Cardiac fibroblast (primary cell): ENCODE measurements around the gene AGTRAP.

ENCODE experiments used
- DNase-seq, 2 donors: peaks; one replicate each; pipeline versions ENCODE4 v3.0.0 to v3.0.0-alpha.2; 2010; ENCODE audit warnings: low read depth in 2 of 2
- H3K4me3 ChIP-seq, 2 donors: replicated peaks in 1 of 2; 1 replicate in 1 of 2; 2 replicates in 1 of 2; pipeline ENCODE4 v1.5.1; 2011; ENCODE audit warnings: low read depth in 2 of 2, low read length in 2 of 2, mild to moderate bottlenecking in 2 of 2, moderate library complexity in 1 of 2
- TF ChIP-seq, protein P1 (sequence below): IDR thresholded peaks from one replicate; pipeline ENCODE4 v1.5.1; 2011; ENCODE audit warnings: low read depth, mild to moderate bottlenecking, low read length, inconsistent platforms

Gene AGTRAP

GRCh38 chr1:11706292-11706691, 29.6 kb upstream of the AGTRAP start:
- DNase-seq: no peak
- TF ChIP-seq, protein P1, sequence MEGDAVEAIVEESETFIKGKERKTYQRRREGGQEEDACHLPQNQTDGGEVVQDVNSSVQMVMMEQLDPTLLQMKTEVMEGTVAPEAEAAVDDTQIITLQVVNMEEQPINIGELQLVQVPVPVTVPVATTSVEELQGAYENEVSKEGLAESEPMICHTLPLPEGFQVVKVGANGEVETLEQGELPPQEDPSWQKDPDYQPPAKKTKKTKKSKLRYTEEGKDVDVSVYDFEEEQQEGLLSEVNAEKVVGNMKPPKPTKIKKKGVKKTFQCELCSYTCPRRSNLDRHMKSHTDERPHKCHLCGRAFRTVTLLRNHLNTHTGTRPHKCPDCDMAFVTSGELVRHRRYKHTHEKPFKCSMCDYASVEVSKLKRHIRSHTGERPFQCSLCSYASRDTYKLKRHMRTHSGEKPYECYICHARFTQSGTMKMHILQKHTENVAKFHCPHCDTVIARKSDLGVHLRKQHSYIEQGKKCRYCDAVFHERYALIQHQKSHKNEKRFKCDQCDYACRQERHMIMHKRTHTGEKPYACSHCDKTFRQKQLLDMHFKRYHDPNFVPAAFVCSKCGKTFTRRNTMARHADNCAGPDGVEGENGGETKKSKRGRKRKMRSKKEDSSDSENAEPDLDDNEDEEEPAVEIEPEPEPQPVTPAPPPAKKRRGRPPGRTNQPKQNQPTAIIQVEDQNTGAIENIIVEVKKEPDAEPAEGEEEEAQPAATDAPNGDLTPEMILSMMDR: no peak
- no peak overlapping the region for H3K4me3 ChIP-seq

DNA sequence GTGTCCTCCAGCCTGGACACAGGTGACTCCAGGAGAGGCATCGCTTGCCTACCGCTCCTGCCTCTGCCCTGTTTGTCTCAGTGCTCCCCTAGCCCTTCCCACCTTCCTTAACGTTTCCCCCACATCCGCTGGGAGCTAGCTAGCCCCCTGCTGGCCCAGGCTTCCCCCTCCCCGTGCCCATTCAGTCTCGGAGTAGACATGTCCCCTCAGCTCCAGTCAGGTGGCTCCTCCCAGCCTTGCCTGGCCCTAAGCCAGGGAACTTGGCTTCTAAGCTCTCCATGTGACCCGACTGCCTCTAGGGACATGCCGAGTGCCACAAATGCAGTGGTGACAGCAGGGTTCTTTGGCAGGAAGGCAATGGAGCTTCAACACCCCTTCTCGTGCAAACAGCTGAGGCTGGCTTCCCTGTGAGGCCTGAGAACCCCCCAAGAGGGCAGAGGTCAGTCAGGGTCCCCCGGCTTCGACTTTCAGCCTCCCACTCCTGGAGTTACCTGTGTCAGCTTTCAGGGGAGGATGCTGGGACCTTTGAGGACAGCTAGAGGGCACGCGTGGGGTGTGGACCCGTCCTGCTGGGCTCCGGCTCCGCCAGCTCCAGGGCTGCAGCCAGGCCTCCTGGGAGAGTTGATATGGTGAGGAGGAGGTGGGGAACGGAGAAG, 28.2 kb upstream of the AGTRAP start:
- no peak for DNase-seq
- no peak overlapping the region for H3K4me3 ChIP-seq
- TF ChIP-seq, protein P1: no peak

GRCh38 chr1:11708554-11709350, 27.2 kb upstream of the AGTRAP start:
- no peak overlapping the region for H3K4me3 ChIP-seq
- TF ChIP-seq, protein P1: no peak
- DNase-seq: no peak

DNA sequence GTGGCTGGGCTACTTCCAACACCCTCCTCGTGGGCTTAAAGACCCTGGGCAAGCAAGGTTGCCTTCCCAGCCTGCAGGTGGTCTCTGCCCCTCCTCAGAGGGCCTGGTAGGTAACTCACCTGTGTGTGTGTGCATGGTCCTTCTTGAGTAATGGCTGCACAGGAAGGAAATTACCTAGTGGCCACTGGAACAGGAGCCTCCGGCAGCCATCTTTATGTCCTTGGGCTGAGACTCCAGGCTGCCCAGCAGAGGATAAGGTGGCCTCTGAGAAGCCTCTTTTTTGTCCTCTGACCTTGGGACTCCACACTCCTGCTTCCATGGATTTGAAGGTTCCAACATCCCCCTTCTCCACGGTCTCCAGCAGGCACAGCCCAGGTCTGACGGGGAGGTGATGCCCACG, 24.4 kb upstream of the AGTRAP start:
- no peak for DNase-seq

GRCh38 chr1:11712285-11712684, 23.7 kb upstream of the AGTRAP start:
- no peak for DNase-seq
- TF ChIP-seq, protein P1: no peak
- no peak overlapping the region for H3K4me3 ChIP-seq

More for the DNA sequence above, 24.4 kb upstream of the AGTRAP start:
- H3K4me3 ChIP-seq: no peak overlapping the region
- TF ChIP-seq, protein P1: no peak

GRCh38 chr1:11713095-11713494, 22.8 kb upstream of the AGTRAP start:
- DNase-seq: no peak

More at GRCh38 chr1:11713095-11713494, 22.8 kb upstream of the AGTRAP start:
- TF ChIP-seq, protein P1: no peak
- H3K4me3 ChIP-seq: no peak overlapping the region
